Measurements from ENCODE around the gene SLX4IP. TPM values are rescaled to one million over a fixed set of nuclear protein-coding genes. Genes with fewer than 3 reads are reported as not detected.

Gene SLX4IP
- total RNA-seq, 1 experiment from 2014 or later: 6.4 TPM

- H3K4me1 ChIP-seq (ENCODE audit: insufficient read depth, low read length): 0 out of 2 replicates have a peak, but pooled peaks cover 3% of the 10 kb centered on the region
- no peak for DNase-seq
- no peak overlapping the region for H3K4me3 ChIP-seq (ENCODE audit: low read length)
- no peaks in the 10 kb centered on the region for H3K9me3 ChIP-seq (ENCODE audit: low read length)
- H3F3A ChIP-seq (ENCODE audit: low read length, unreplicated experiment): no peaks in the 10 kb centered on the region
- POLR2A ChIA-PET (ENCODE audit: unreplicated experiment): no interaction called here
- CTCF ChIA-PET: no interaction called here
- 0 out of 2 replicates have a peak, but pooled peaks cover 12% of the 10 kb centered on the region for H3K79me2 ChIP-seq (ENCODE audit: low read length)
- no peak overlapping the region for H3K27ac ChIP-seq (ENCODE audit: low read length)
- intact Hi-C loops (cut with micrococcal nuclease): no loop called here
- H3K9ac ChIP-seq (ENCODE audit: low read length): no peak overlapping the region
- H3K9me2 ChIP-seq (replicated peaks; ENCODE audit: low read length): no peaks in the 10 kb centered on the region
- TF ChIP-seq, protein P1, sequence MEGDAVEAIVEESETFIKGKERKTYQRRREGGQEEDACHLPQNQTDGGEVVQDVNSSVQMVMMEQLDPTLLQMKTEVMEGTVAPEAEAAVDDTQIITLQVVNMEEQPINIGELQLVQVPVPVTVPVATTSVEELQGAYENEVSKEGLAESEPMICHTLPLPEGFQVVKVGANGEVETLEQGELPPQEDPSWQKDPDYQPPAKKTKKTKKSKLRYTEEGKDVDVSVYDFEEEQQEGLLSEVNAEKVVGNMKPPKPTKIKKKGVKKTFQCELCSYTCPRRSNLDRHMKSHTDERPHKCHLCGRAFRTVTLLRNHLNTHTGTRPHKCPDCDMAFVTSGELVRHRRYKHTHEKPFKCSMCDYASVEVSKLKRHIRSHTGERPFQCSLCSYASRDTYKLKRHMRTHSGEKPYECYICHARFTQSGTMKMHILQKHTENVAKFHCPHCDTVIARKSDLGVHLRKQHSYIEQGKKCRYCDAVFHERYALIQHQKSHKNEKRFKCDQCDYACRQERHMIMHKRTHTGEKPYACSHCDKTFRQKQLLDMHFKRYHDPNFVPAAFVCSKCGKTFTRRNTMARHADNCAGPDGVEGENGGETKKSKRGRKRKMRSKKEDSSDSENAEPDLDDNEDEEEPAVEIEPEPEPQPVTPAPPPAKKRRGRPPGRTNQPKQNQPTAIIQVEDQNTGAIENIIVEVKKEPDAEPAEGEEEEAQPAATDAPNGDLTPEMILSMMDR (conservative IDR thresholded peaks at IDR 0.05; ENCODE audit: low read depth, low read length): no peak
- TF ChIP-seq EZH2phosphoT487 (IDR thresholded peaks at IDR 0.05; ENCODE audit: borderline replicate concordance, low read length): no peak
- TF ChIP-seq EZH2 (IDR thresholded peaks at IDR 0.05; ENCODE audit: low read length, unreplicated experiment): no peak
- no peak overlapping the region for H3K4me2 ChIP-seq (ENCODE audit: low read length)
- H3K27me3 ChIP-seq (ENCODE audit: low read length): no peaks in the 10 kb centered on the region
- no peaks in the 10 kb centered on the region for H4K20me1 ChIP-seq (ENCODE audit: low read length)
- ATAC-seq: no peak
- BruUV-seq (replicated peaks): no TSS peak
- H3K36me3 ChIP-seq (ENCODE audit: low read depth, low read length): no peaks in the 10 kb centered on the region
- no peak overlapping the region for H2AFZ ChIP-seq (ENCODE audit: low read length)
Measured at GRCh38 chr20:10497283-10497682, 62.2 kb downstream of the SLX4IP start.

- intact Hi-C loops (cut with micrococcal nuclease): no loop called here
- Histone ChIP-seq H3K79me2 (ENCODE audit: low read length) (0 out of 2 replicates have a peak, but pooled peaks cover 12% of the 10 kb centered on the region), H4K20me1 (ENCODE audit: low read length) (no peaks in the 10 kb centered on the region), H3K9me3 (ENCODE audit: low read length) (no peaks in the 10 kb centered on the region), H3K4me3 (ENCODE audit: low read length) (no peak overlapping the region), H3K9me2 (replicated peaks; ENCODE audit: low read length) (no peaks in the 10 kb centered on the region), H3K4me1 (ENCODE audit: insufficient read depth, low read length) (0 out of 2 replicates have a peak, but pooled peaks cover 3% of the 10 kb centered on the region), H3K4me2 (ENCODE audit: low read length) (no peak overlapping the region), H2AFZ (ENCODE audit: low read length) (no peak overlapping the region), H3K27ac (ENCODE audit: low read length) (no peak overlapping the region), H3F3A (ENCODE audit: low read length, unreplicated experiment) (no peaks in the 10 kb centered on the region), H3K36me3 (ENCODE audit: low read depth, low read length) (no peaks in the 10 kb centered on the region), H3K9ac (ENCODE audit: low read length) (no peak overlapping the region), H3K27me3 (ENCODE audit: low read length) (no peaks in the 10 kb centered on the region)
- no peak for DNase-seq
- TF ChIP-seq EZH2 (IDR thresholded peaks at IDR 0.05; ENCODE audit: low read length, unreplicated experiment) (no peak), EZH2phosphoT487 (IDR thresholded peaks at IDR 0.05; ENCODE audit: borderline replicate concordance, low read length) (no peak)
- TF ChIP-seq, protein P1 (conservative IDR thresholded peaks at IDR 0.05; ENCODE audit: low read depth, low read length): no peak
- ChIA-PET CTCF (no interaction called here), POLR2A (ENCODE audit: unreplicated experiment) (interaction anchor here (0.6 kb wide), 1 partner anchor 91 kb away, joined by 9 read pairs; no protein-coding TSS in a partner anchor)
- BruUV-seq (replicated peaks): no TSS peak
- ATAC-seq: no peak
Measured at GRCh38 chr20:10497791-10498190, 62.7 kb downstream of the SLX4IP start.

DNA sequence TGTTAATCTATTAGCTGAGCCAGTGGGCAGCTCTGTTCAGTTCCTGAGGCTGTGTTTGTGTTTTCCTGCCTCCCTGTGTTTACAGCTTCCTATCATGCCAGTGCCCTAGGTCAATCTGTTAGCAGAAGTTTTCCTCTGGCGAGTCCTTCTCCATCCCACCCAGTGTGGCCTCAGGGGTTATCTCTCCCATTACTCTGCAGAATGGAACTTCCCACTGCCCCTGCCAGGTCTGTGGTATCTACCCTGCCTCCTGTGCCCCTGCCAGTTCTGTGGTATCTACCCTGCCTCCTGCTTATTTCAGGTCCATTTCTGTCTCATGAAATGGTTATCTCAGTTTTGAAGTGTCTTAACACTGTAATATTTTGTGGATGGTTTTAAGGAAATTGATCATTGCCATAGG is 63.1 kb downstream of the SLX4IP start:
- no peaks in the 10 kb centered on the region for H4K20me1 ChIP-seq (ENCODE audit: low read length)
- H3K9me3 ChIP-seq (ENCODE audit: low read length): no peaks in the 10 kb centered on the region
- TF ChIP-seq EZH2phosphoT487 (IDR thresholded peaks at IDR 0.05; ENCODE audit: borderline replicate concordance, low read length) (no peak), EZH2 (IDR thresholded peaks at IDR 0.05; ENCODE audit: low read length, unreplicated experiment) (no peak)
- TF ChIP-seq, protein P1 (conservative IDR thresholded peaks at IDR 0.05; ENCODE audit: low read depth, low read length): no peak
- intact Hi-C loops (cut with micrococcal nuclease): no loop called here
- CTCF ChIA-PET: no interaction called here
- 0 out of 2 replicates have a peak, but pooled peaks cover 3% of the 10 kb centered on the region for H3K4me1 ChIP-seq (ENCODE audit: insufficient read depth, low read length)
- POLR2A ChIA-PET (ENCODE audit: unreplicated experiment): interaction anchor here (0.6 kb wide), 1 partner anchor 91 kb away, joined by 9 read pairs; no protein-coding TSS in a partner anchor
- no peaks in the 10 kb centered on the region for H3K27me3 ChIP-seq (ENCODE audit: low read length)
- no peak overlapping the region for H3K9ac ChIP-seq (ENCODE audit: low read length)
- 0 out of 2 replicates have a peak, but pooled peaks cover 12% of the 10 kb centered on the region for H3K79me2 ChIP-seq (ENCODE audit: low read length)
- no TSS peak for BruUV-seq (replicated peaks)
- H3K4me3 ChIP-seq (ENCODE audit: low read length): no peak overlapping the region
- H3K4me2 ChIP-seq (ENCODE audit: low read length): no peak overlapping the region
- H3K36me3 ChIP-seq (ENCODE audit: low read depth, low read length): no peaks in the 10 kb centered on the region
- no peak for DNase-seq
- H2AFZ ChIP-seq (ENCODE audit: low read length): no peak overlapping the region
- no peaks in the 10 kb centered on the region for H3F3A ChIP-seq (ENCODE audit: low read length, unreplicated experiment)
- H3K27ac ChIP-seq (ENCODE audit: low read length): no peak overlapping the region
- no peak for ATAC-seq
- H3K9me2 ChIP-seq (replicated peaks; ENCODE audit: low read length): no peaks in the 10 kb centered on the region

All from PC-3 (cell line).